Fibroblast of the conjunctiva (primary cell): ENCODE results near the gene SLC30A1.
"Not testable (repeated sequence)": the region's sequence is repeated elsewhere in the genome, so short reads cannot be mapped to it uniquely, and the experiment has no call there.

ENCODE experiments used
- DNase-seq: peaks from one replicate; pipeline ENCODE4 v3.0.0-alpha.2; 2010; ENCODE audit warnings: low read depth

SLC30A1 gene

GRCh38 chr1:211578640-211579439, at the start of gene SLC30A1:
SLC30A1 (minus strand) TSS chr1:211579161; CDS start chr1:211578612, 549 bp downstream.
- peak; percentile 98 for DNase-seq

GRCh38 chr1:211628417-211628816, 49.5 kb upstream of the SLC30A1 start:
- DNase-seq, result no peak

GRCh38 chr1:211627259-211627658, 48.3 kb upstream of the SLC30A1 start:
- DNase-seq, result no peak

GRCh38 chr1:211625866-211626265, 46.9 kb upstream of the SLC30A1 start:
- DNase-seq, result not testable (repeated sequence)

- DNase-seq, result no peak
Measured at GRCh38 chr1:211625040-211625439, 46.1 kb upstream of the SLC30A1 start.

GRCh38 chr1:211623515-211623914, 44.6 kb upstream of the SLC30A1 start:
- DNase-seq, result no peak

GRCh38 chr1:211621447-211622198, 42.7 kb upstream of the SLC30A1 start:
- DNase-seq, result no peak

GRCh38 chr1:211620097-211620496, 41.1 kb upstream of the SLC30A1 start:
- no peak for DNase-seq

GRCh38 chr1:211619033-211619996, 40.4 kb upstream of the SLC30A1 start:
- no peak for DNase-seq

- DNase-seq, result no peak
Measured at GRCh38 chr1:211616965-211617297, 38.0 kb upstream of the SLC30A1 start.

GRCh38 chr1:211616231-211616964, 37.4 kb upstream of the SLC30A1 start:
- no peak for DNase-seq

- DNase-seq, result no peak
Measured at GRCh38 chr1:211614615-211615014, 35.7 kb upstream of the SLC30A1 start.

GRCh38 chr1:211613951-211614350, 35.0 kb upstream of the SLC30A1 start:
- DNase-seq, result no peak

- peak; percentile 87 for DNase-seq
Measured at GRCh38 chr1:211613108-211613947, 34.4 kb upstream of the SLC30A1 start.

- DNase-seq, result no peak
Measured at GRCh38 chr1:211612786-211613107, 33.8 kb upstream of the SLC30A1 start.

GRCh38 chr1:211611818-211612217, 32.9 kb upstream of the SLC30A1 start:
- no peak for DNase-seq

- DNase-seq, result peak; percentile 42
Measured at GRCh38 chr1:211610779-211611556, 32.0 kb upstream of the SLC30A1 start.

GRCh38 chr1:211609120-211610024, 30.4 kb upstream of the SLC30A1 start:
- no peak for DNase-seq
